C4-2B (cell line): ENCODE data around the gene PTPRM.

Experiments
- CTCF ChIP-seq: fragments of 450-650 bp; conservative IDR thresholded peaks from 2 replicates; pipeline ENCODE4 v1.5.1; 2017; ENCODE audit warnings: mild to moderate bottlenecking
- ZFX ChIP-seq: fragments of 450-650 bp; IDR thresholded peaks from 2 replicates; pipeline ENCODE4 v1.6.1; 2017

- TF ChIP-seq CTCF (no peak), ZFX (no peak)
Measured at GRCh38 chr18:7919565-7919964, 352.4 kb downstream of the PTPRM start.
